ENCODE measurements around the gene THAP2.

Gene THAP2

DNA sequence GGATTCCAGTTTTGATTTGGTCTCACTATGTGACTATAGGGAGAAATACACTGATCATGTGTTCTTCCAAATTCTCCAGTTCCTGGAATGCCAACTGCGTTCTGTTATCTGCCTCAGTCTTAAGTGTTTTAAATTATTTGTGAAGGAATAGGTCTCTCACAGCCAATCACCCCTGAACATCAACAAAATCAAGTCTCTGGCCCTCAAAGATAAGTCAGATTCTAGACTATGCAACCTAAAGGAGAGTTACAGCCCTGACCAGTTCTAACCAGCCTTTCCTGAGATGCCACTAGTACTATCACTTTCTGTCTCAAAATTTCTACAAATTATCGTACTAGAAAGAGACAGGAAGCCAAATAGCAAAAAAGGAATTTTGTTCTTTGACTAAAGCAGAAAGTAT lies 22.7 kb upstream of the THAP2 start:
- Histone ChIP-seq H3K27me3 (no peaks in the 10 kb centered on the region), H3K4me1 (ENCODE audit: control insufficient read depth in 1 of 2, insufficient read depth in 1 of 2, low read depth in 1 of 2, low read length in 1 of 2) (peaks cover 15 to 18% of the 10 kb centered on the region in 2 experiments), H3K27ac (peak overlapping the region; percentile 33), H3K4me3 (ENCODE audit: low read depth in 1 of 2, low read length in 1 of 2) (no peak overlapping the region), H3K9me3 (no peaks in the 10 kb centered on the region), H3K36me3 (peaks cover 79% of the 10 kb centered on the region)
- TF ChIP-seq, protein P1, sequence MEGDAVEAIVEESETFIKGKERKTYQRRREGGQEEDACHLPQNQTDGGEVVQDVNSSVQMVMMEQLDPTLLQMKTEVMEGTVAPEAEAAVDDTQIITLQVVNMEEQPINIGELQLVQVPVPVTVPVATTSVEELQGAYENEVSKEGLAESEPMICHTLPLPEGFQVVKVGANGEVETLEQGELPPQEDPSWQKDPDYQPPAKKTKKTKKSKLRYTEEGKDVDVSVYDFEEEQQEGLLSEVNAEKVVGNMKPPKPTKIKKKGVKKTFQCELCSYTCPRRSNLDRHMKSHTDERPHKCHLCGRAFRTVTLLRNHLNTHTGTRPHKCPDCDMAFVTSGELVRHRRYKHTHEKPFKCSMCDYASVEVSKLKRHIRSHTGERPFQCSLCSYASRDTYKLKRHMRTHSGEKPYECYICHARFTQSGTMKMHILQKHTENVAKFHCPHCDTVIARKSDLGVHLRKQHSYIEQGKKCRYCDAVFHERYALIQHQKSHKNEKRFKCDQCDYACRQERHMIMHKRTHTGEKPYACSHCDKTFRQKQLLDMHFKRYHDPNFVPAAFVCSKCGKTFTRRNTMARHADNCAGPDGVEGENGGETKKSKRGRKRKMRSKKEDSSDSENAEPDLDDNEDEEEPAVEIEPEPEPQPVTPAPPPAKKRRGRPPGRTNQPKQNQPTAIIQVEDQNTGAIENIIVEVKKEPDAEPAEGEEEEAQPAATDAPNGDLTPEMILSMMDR (IDR thresholded peaks at IDR 0.05), result no peak

DNA sequence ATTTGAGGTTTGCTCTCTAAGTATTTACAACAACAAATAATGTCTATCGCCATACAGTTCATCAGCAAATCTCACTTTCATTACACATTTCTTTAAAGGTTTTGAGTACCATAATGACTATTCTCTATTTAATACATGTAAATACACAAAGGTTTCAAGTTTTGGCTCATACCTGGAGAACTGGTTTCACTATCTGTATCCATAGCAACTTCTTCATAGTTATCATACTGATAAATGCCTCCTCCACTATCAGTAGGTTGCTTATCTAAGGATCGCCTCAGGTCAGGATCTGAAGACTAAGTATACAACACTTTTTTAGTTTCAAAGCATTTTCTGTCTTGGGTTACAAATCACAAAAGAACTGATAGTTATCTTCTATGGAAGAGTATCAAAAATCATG lies 21.8 kb upstream of the THAP2 start:
- H3K4me1 ChIP-seq (ENCODE audit: control insufficient read depth in 1 of 2, insufficient read depth in 1 of 2, low read depth in 1 of 2, low read length in 1 of 2), result peaks cover 15 to 18% of the 10 kb centered on the region in 2 experiments
- no peaks in the 10 kb centered on the region for H3K9me3 ChIP-seq
- H3K27ac ChIP-seq, result no peak overlapping the region
- peaks cover 81% of the 10 kb centered on the region for H3K36me3 ChIP-seq
- TF ChIP-seq, protein P1 (IDR thresholded peaks at IDR 0.05), result no peak
- no peak overlapping the region for H3K4me3 ChIP-seq (ENCODE audit: low read depth in 1 of 2, low read length in 1 of 2)
- H3K27me3 ChIP-seq, result no peaks in the 10 kb centered on the region

DNA sequence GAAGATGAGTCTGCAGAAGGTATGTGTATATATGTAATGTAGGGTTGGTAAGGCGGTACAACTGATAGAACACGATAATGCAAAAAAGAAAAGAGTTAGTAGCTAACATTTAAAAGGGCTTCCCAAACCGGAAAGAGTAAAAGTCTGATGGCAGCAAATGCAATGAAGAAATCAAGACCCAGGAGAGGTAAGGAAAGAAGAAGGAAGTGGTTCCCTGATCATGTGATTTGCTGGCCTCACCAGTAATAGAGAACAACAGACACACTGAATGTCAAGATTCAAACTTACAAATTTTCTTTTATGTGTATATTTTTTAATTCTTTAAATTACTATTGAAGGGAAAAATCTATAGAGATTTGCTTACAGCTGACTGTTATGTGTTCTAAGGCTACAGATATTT lies 18.8 kb upstream of the THAP2 start:
- Histone ChIP-seq H3K36me3 (peaks cover 73% of the 10 kb centered on the region), H3K27ac (peak overlapping the region; percentile 74)
- TF ChIP-seq, protein P1 (IDR thresholded peaks at IDR 0.05), result no peak

DNA sequence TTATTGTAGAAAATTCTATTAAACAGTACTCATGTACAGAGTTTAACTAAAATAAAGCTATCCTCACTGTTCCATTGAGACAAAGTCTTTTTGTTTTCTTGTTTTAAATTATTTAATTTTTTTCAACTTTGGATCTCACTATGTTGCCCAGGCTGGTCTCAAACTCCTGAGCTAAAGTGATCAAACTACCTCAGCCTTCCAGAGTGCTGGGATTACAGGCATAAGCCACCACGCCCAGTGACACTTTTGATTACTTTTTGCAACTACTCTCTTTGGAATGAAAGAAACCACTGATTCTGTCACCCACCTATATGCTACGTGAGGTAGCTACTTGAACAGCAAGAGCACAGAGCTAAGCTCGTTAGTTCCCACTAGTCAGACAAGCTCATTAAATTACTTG lies 17.6 kb upstream of the THAP2 start:
- Histone ChIP-seq H3K4me3 (ENCODE audit: low read depth in 1 of 2, low read length in 1 of 2) (no peak overlapping the region), H3K27me3 (no peaks in the 10 kb centered on the region), H3K36me3 (peaks cover 66% of the 10 kb centered on the region), H3K4me1 (ENCODE audit: control insufficient read depth in 1 of 2, insufficient read depth in 1 of 2, low read depth in 1 of 2, low read length in 1 of 2) (peaks cover 18 to 21% of the 10 kb centered on the region in 2 experiments), H3K27ac (peak overlapping the region; percentile 74), H3K9me3 (no peaks in the 10 kb centered on the region)
- TF ChIP-seq, protein P1 (IDR thresholded peaks at IDR 0.05), result no peak

More for the DNA sequence above, 18.8 kb upstream of the THAP2 start:
- no peaks in the 10 kb centered on the region for H3K9me3 ChIP-seq
- no peaks in the 10 kb centered on the region for H3K27me3 ChIP-seq
- H3K4me3 ChIP-seq (ENCODE audit: low read depth in 1 of 2, low read length in 1 of 2), result no peak overlapping the region
- H3K4me1 ChIP-seq (ENCODE audit: control insufficient read depth in 1 of 2, insufficient read depth in 1 of 2, low read depth in 1 of 2, low read length in 1 of 2), result peaks cover 18 to 21% of the 10 kb centered on the region in 2 experiments

DNA sequence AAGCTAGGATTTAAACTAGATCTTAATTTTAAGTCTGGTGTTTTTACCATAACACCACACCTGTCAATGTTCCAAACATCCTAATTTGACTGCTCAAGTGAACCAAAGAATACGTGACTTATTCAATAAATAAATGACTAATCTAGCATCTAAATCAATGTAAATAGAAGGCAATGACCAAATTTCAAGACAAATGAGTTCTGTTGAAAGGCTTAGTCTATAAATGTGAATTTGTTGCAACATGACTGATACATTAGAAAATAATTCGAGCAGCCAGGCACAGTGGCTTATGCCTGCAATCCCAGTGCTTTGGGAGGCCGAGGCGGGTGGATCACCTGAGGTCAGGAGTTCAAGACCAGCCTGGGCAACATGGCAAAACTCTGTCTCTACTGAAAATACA lies 15.6 kb upstream of the THAP2 start:
- Histone ChIP-seq H3K9me3 (no peaks in the 10 kb centered on the region), H3K36me3 (peaks cover 53% of the 10 kb centered on the region), H3K27me3 (no peaks in the 10 kb centered on the region), H3K4me1 (ENCODE audit: control insufficient read depth in 1 of 2, insufficient read depth in 1 of 2, low read depth in 1 of 2, low read length in 1 of 2) (peaks cover 18 to 21% of the 10 kb centered on the region in 2 experiments), H3K4me3 (ENCODE audit: low read depth in 1 of 2, low read length in 1 of 2) (no peak overlapping the region), H3K27ac (no peak overlapping the region)
- TF ChIP-seq, protein P1 (IDR thresholded peaks at IDR 0.05), result no peak

DNA sequence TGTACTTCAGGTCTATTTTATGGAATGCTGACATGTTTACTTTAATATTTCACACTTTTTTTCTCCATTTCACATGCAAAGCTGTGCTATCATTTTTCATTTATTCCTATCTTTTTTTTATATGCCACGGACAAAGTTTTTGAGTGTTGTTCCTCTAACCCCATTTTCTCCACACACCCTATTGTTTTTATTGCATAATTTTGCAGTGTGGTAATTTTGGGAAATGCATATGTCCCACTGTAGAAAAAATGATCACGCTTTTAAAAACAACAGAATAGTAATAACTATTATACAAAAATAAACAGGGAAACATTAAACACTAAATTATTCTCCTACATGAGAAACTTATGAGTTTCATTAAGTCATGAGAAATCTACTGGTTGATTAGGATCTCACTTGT lies 14.7 kb upstream of the THAP2 start:
- H3K4me1 ChIP-seq (ENCODE audit: control insufficient read depth in 1 of 2, insufficient read depth in 1 of 2, low read depth in 1 of 2, low read length in 1 of 2), result peaks cover 18 to 21% of the 10 kb centered on the region in 2 experiments
- H3K36me3 ChIP-seq, result peaks cover 48% of the 10 kb centered on the region
- H3K4me3 ChIP-seq (ENCODE audit: low read depth in 1 of 2, low read length in 1 of 2), result no peak overlapping the region
- H3K27ac ChIP-seq, result no peak overlapping the region
- H3K9me3 ChIP-seq, result no peaks in the 10 kb centered on the region
- H3K27me3 ChIP-seq, result no peaks in the 10 kb centered on the region
- TF ChIP-seq, protein P1 (IDR thresholded peaks at IDR 0.05), result no peak
